GM19463 (cell line): ENCODE results near the gene LIPK.
"Not testable (repeated sequence)": the region's sequence is repeated elsewhere in the genome, so short reads cannot be mapped to it uniquely, and the experiment has no call there.

Experiments
- ATAC-seq: cut with Tn5 transposase; IDR thresholded peaks from one replicate; pipeline ENCODE4 v1.9.1; 2021; ENCODE audit warnings: mild to moderate bottlenecking, moderate library complexity; ENCODE audit not compliant: unreplicated experiment

The LIPK gene

GRCh38 chr10:88715517-88715916 lies 9.5 kb downstream of the LIPK start:
- no peak for ATAC-seq

DNA sequence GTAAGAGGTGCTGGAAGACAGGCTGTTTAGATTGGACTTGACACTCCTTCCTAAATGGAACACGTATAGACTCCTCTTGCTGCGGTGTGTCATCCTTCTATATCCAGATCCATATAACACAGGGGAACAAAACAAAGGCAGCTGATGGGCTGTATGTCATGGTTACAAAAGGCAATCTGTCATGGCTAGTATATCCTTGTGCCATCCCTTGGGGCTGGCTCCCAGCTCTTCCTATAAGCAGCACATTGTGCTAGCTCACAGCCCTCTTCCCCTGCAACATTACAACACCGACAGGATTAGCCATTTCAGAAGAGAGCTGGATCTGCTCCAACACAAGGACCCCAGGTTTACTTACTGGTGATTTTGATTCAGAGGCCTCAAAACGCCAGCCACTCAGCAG lies 15.3 kb downstream of the LIPK start:
- ATAC-seq: no peak

DNA sequence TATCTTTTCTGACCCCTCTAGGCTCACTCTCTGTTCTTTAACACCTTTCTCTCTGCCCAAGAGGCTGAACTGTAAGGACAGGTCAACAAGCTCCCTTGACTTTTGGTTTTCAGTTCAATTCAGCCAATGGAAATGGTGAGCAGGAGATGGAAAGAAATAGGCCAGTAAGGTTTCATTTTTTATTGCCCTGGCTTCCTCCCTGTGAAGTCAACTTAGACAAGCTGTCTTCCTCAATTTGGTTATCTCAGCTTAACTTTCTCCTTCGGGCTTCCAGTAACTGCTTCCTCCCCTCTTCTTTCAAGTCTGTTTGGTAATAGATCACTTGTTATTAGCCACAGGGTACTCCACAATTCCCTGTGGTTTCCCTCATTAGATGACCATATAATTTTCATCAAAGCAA lies 19.7 kb downstream of the LIPK start:
- ATAC-seq: no peak

DNA sequence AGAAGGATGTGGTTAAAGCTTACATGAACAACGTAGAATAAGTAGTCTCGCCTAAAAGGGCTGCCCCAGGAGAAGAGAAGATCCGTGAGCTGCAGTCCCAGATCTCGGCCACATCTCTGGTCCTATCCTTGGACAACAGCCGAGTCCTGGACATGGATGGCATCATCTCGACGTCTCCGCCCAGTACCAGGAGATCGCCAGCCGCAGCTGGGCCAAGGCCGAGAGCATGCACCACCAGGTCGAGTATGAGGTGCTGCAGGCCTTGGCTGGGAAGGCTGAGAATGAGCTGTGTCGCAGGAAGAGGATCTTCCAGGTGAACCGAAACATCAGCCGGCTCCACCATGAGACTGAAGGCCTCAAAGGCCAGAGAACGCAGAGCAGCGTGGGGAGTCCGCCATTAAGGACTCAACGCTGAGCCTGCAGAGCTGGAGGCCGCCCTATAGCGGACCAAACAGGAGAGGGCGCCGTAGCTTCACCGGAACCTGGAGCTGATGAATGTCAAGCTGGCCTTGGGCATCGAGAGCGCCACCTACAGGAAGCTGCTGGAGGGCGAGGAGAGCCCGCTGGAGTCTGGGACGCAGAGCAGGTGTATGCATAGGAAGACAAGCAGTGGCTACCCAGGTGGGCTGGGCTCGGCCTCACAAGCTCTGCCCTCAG lies 22.2 kb downstream of the LIPK start:
- ATAC-seq: no peak

DNA sequence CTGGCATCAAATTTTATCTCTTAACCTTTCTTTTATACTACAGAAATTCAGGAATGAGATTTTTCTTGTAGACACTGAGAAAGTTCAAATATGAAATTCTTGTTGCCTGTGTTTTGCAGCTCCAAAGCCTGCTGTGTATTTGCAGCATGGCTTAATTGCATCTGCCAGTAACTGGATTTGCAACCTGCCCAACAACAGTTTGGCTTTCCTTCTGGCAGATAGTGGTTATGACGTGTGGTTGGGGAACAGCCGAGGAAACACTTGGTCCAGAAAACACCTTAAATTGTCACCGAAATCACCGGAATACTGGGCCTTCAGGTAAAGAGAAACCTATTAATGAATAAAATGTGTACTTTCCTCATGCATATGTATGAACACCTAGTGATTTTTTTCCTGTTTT lies 24.8 kb downstream of the LIPK start:
- ATAC-seq: no peak

DNA sequence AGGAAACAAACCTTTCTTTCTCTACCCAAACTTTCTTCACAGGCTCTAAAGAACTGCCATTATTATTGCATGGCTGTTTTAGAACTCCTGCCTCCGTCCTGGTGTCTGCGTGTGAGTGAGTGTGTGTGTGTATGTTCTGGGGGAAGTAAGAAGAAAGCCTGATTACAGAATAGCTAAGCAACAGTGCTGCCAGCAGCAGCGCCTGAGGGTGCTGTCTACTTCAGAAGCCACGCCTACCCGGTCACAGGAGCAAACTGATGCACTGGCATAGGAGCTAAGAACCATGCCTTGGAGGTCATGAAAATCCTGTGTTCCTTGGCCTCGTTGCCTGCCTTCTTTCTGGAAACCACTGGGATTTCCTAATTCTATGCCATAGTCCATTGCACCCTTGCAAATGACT lies 25.2 kb downstream of the LIPK start:
- peak; percentile 48 for ATAC-seq

- no peak for ATAC-seq
Measured at GRCh38 chr10:88733215-88733614, 27.2 kb downstream of the LIPK start.

- ATAC-seq: no peak
Measured at GRCh38 chr10:88735661-88736060, 29.6 kb downstream of the LIPK start.

- not testable (repeated sequence) for ATAC-seq
Measured at GRCh38 chr10:88741921-88742320, 35.9 kb downstream of the LIPK start.

GRCh38 chr10:88742448-88742847 lies 36.4 kb downstream of the LIPK start:
- ATAC-seq: no peak

DNA sequence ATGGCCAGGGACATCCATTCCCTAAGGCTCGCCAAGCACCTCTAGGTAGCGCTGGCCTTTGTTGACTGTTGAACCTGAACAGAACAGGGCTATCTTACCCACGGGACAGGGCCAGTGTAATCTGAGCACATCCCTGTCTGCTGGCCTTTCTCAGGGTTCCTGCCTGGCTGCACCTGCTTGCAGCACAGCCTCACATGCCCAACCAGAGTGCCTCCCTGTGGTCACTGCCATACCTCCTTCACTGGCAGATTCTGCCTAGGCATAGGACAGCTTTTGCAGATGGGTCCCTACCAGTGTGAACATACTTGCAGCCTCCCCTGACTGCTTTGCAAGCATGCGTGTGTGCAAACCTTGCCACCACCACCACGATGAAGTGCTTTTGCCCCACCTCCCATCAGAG lies 38.0 kb downstream of the LIPK start:
- ATAC-seq: no peak

DNA sequence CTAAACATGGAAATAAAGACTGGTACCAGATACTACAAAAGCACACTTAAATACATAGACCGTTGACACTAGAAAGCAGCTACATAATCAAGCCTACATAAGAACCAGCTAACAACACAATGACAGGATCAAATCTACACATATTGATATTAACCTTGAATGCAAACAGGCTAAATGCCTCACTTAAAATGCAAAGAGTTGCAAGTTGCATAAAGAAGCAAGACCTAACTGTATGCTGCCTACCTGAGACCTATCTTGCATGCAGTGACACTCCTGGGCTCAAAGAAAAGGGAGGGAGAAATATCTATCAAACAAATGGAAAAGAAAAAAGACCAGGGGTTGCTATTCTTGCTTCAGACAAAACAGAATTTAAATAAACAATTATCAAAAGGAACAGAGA lies 39.6 kb downstream of the LIPK start:
- ATAC-seq: no peak

DNA sequence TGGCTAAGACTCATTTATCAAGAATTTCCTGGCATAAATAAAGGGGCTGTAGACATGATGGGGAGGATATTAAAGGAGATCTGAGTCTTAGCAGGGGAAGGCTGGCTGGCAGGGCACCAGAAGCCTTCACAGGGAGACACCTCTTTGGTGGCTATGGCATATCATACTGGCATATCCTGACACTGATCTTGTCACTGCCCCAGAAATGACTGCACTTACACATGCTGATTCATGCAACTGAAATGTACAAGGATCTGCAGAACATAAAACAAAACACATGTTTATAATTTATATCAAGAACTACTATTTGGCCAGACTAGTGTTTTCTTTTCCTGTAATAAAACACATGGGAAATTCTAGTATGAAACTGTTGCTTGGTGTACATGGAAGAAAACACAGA lies 48.2 kb downstream of the LIPK start:
- no peak for ATAC-seq

DNA sequence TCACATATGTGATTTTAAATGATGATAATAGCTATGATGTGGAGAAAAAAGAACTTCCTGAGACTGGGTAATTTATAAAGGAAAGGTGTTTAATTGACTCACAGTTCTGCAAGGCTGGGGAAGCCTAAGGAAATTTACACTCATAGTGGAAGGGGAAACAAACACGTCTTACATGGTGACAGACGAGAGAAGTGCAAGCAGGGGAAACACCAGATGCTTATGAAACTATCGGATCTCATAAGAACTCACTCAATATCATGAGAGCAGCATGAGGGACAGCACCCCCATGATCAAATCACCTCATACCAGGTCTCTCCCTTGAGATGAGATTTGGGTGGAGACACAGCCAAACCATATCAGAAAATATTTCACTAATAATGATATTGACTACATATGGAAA lies 49.7 kb downstream of the LIPK start:
- ATAC-seq: peak; percentile 78

- no peak for ATAC-seq
Measured at GRCh38 chr10:88756660-88757059, 50.6 kb downstream of the LIPK start.

GRCh38 chr10:88759366-88760101 lies 53.5 kb downstream of the LIPK start, which contains the start of gene LIPN:
TSS of gene LIPN (plus strand) at chr10:88760020. CDS start at chr10:88761406, 1,386 bp downstream.
- ATAC-seq: no peak

DNA sequence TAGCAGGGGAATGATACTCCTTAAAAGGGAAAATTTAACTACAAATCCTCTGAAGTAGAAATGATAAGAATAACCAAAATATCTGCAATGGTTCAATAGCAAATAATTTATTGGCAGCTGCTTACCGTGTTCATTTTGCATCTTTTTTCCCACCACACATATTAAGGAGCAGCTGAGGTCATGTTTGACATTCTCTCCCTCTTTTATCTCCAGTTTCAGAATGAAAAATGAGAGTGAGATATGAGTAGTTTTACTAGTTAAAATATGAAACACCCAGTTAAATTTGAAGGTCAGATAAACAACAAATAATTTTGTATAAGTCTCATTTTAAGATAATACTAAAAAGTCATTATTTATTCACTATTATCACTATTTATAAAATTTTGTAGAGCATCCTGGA lies 56.9 kb downstream of the LIPK start:
- no peak for ATAC-seq

GRCh38 chr10:88763441-88763840 lies 57.4 kb downstream of the LIPK start:
- no peak for ATAC-seq

DNA sequence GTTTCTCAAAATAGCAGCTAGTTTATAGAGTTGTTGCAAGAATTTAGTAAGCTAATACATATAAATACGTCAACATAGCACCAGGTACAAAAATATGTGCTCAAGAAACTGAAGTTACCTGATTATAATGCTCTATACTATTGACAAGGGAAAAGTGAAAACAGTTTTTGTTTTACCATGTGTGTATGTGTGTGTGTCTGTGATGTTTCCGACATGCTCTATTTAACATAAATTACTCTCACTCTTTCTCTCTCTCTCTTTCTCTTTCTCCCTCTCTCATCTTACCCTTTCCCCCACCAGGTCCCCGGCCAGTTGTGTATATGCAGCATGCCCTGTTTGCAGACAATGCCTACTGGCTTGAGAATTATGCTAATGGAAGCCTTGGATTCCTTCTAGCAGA lies 58.1 kb downstream of the LIPK start:
- ATAC-seq: peak; percentile 51

DNA sequence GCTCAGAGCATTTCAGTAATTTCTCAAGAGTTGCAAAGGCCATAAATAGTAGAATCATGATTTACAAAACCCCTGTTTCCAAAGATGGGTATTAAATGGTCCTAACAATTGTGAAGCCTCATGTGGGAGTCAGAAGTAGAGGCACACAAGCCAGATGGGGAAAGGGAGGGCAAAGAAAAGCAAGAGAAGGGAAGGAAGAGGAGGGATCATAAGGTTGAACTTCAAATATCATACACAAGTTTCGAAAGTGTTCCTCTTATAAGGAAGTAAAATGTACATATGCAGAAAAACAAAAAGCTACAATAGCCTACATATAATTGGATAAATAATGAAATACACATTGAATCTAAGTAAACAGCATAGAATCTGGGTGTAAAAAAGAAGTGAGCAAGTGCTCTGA lies 59.8 kb downstream of the LIPK start:
- no peak for ATAC-seq

- no peak for ATAC-seq
Measured at GRCh38 chr10:88769384-88769783, 63.3 kb downstream of the LIPK start.

GRCh38 chr10:88781206-88781605 lies 75.2 kb downstream of the LIPK start:
- ATAC-seq: no peak

DNA sequence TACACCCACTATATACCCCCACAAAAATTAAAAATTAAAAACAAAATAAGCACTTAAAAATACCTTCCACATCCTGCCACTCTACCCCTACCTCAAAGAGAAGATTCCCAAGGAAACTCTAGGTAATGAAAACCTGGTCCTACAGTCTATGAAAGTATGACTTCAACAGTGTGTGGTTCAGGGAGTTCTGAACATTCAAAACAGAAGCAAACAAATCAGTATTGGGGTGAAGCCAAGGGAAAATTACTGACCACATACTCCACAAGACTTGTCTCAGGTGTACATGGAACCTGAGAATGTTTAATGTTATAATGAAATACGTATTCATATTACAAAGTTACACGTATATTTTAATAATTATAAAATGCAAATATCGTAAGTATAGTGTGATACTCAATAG lies 76.2 kb downstream of the LIPK start:
- ATAC-seq: no peak
